ENCODE data around the gene TSPAN12. TPM values are rescaled to one million over a fixed set of nuclear protein-coding genes. Genes with fewer than 3 reads are reported as not detected.

Gene TSPAN12
- total and polyA plus RNA-seq, 2 of the 8 experiments (the other 6 are each of a cell fraction or from before 2014, with no cell fraction given), result 6.1 to 17.9 TPM

- TF ChIP-seq, protein P1, sequence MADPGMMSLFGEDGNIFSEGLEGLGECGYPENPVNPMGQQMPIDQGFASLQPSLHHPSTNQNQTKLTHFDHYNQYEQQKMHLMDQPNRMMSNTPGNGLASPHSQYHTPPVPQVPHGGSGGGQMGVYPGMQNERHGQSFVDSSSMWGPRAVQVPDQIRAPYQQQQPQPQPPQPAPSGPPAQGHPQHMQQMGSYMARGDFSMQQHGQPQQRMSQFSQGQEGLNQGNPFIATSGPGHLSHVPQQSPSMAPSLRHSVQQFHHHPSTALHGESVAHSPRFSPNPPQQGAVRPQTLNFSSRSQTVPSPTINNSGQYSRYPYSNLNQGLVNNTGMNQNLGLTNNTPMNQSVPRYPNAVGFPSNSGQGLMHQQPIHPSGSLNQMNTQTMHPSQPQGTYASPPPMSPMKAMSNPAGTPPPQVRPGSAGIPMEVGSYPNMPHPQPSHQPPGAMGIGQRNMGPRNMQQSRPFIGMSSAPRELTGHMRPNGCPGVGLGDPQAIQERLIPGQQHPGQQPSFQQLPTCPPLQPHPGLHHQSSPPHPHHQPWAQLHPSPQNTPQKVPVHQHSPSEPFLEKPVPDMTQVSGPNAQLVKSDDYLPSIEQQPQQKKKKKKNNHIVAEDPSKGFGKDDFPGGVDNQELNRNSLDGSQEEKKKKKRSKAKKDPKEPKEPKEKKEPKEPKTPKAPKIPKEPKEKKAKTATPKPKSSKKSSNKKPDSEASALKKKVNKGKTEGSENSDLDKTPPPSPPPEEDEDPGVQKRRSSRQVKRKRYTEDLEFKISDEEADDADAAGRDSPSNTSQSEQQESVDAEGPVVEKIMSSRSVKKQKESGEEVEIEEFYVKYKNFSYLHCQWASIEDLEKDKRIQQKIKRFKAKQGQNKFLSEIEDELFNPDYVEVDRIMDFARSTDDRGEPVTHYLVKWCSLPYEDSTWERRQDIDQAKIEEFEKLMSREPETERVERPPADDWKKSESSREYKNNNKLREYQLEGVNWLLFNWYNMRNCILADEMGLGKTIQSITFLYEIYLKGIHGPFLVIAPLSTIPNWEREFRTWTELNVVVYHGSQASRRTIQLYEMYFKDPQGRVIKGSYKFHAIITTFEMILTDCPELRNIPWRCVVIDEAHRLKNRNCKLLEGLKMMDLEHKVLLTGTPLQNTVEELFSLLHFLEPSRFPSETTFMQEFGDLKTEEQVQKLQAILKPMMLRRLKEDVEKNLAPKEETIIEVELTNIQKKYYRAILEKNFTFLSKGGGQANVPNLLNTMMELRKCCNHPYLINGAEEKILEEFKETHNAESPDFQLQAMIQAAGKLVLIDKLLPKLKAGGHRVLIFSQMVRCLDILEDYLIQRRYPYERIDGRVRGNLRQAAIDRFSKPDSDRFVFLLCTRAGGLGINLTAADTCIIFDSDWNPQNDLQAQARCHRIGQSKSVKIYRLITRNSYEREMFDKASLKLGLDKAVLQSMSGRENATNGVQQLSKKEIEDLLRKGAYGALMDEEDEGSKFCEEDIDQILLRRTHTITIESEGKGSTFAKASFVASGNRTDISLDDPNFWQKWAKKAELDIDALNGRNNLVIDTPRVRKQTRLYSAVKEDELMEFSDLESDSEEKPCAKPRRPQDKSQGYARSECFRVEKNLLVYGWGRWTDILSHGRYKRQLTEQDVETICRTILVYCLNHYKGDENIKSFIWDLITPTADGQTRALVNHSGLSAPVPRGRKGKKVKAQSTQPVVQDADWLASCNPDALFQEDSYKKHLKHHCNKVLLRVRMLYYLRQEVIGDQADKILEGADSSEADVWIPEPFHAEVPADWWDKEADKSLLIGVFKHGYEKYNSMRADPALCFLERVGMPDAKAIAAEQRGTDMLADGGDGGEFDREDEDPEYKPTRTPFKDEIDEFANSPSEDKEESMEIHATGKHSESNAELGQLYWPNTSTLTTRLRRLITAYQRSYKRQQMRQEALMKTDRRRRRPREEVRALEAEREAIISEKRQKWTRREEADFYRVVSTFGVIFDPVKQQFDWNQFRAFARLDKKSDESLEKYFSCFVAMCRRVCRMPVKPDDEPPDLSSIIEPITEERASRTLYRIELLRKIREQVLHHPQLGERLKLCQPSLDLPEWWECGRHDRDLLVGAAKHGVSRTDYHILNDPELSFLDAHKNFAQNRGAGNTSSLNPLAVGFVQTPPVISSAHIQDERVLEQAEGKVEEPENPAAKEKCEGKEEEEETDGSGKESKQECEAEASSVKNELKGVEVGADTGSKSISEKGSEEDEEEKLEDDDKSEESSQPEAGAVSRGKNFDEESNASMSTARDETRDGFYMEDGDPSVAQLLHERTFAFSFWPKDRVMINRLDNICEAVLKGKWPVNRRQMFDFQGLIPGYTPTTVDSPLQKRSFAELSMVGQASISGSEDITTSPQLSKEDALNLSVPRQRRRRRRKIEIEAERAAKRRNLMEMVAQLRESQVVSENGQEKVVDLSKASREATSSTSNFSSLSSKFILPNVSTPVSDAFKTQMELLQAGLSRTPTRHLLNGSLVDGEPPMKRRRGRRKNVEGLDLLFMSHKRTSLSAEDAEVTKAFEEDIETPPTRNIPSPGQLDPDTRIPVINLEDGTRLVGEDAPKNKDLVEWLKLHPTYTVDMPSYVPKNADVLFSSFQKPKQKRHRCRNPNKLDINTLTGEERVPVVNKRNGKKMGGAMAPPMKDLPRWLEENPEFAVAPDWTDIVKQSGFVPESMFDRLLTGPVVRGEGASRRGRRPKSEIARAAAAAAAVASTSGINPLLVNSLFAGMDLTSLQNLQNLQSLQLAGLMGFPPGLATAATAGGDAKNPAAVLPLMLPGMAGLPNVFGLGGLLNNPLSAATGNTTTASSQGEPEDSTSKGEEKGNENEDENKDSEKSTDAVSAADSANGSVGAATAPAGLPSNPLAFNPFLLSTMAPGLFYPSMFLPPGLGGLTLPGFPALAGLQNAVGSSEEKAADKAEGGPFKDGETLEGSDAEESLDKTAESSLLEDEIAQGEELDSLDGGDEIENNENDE (IDR thresholded peaks at IDR 0.05; ENCODE audit: insufficient replicate concordance, low read length), result peak; percentile 44
- TF ChIP-seq CREB1 (IDR thresholded peaks at IDR 0.05) (peak; percentile 38; the same call in 1 of the 2 replicates), SIRT6 (IDR thresholded peaks at IDR 0.05; ENCODE audit: low read length) (no peak)
- TF ChIP-seq, protein P2, sequence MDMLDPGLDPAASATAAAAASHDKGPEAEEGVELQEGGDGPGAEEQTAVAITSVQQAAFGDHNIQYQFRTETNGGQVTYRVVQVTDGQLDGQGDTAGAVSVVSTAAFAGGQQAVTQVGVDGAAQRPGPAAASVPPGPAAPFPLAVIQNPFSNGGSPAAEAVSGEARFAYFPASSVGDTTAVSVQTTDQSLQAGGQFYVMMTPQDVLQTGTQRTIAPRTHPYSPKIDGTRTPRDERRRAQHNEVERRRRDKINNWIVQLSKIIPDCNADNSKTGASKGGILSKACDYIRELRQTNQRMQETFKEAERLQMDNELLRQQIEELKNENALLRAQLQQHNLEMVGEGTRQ (IDR thresholded peaks at IDR 0.05; ENCODE audit: low read length), result no peak
Observed at GRCh38 chr7:120792091-120792860, 65.7 kb downstream of the TSPAN12 start (continued).

All from H1 (cell line).